Stimulated activated naive CD8-positive, alpha-beta T cell treated with anti-CD3 and anti-CD28 coated beads, Interleukin-15, Interleukin-2, amounts not matched to agents 100 ng/mL and 50 ng/mL, for 24 hours (primary cell): Measurements from ENCODE around the gene MTMR12.
"Not testable (repeated sequence)": the region's sequence is repeated elsewhere in the genome, so short reads cannot be mapped to it uniquely, and the experiment has no call there.

Source experiments
- H3K27ac Mint-ChIP-seq: one replicate; pipeline ENCODE4 v1.8.0; 2021; ENCODE audit warnings: mild to moderate bottlenecking, mixed read lengths
- H3K27me3 Mint-ChIP-seq: one replicate; pipeline ENCODE4 v1.8.0; 2021; ENCODE audit warnings: mixed read lengths
- H3K36me3 Mint-ChIP-seq: one replicate; pipeline ENCODE4 v1.8.0; 2021; ENCODE audit warnings: low read depth, mixed read lengths
- H3K4me1 Mint-ChIP-seq: one replicate; pipeline ENCODE4 v1.8.0; 2021; ENCODE audit warnings: low read depth, mixed read lengths
- H3K4me3 Mint-ChIP-seq: one replicate; pipeline ENCODE4 v1.8.0; 2021; ENCODE audit warnings: mild to moderate bottlenecking, mixed read lengths
- H3K9me3 Mint-ChIP-seq: one replicate; pipeline ENCODE4 v1.8.0; 2021; ENCODE audit warnings: mixed read lengths

The MTMR12 gene

GRCh38 chr5:32231929-32232328 is 80.8 kb downstream of the MTMR12 start:
- H3K27me3 Mint-ChIP-seq, result no peaks in the 10 kb centered on the region
- H3K9me3 Mint-ChIP-seq, result no peaks in the 10 kb centered on the region
- H3K4me3 Mint-ChIP-seq, result no peak overlapping the region
- H3K36me3 Mint-ChIP-seq, result peaks cover 29% of the 10 kb centered on the region
- H3K4me1 Mint-ChIP-seq, result peaks cover 19% of the 10 kb centered on the region
- peak overlapping the region; percentile 17 for H3K27ac Mint-ChIP-seq

GRCh38 chr5:32231241-32231640 is 81.5 kb downstream of the MTMR12 start:
- peaks cover 19% of the 10 kb centered on the region for H3K4me1 Mint-ChIP-seq
- no peak overlapping the region for H3K27ac Mint-ChIP-seq
- H3K9me3 Mint-ChIP-seq, result no peaks in the 10 kb centered on the region
- no peaks in the 10 kb centered on the region for H3K27me3 Mint-ChIP-seq
- peaks cover 30% of the 10 kb centered on the region for H3K36me3 Mint-ChIP-seq
- H3K4me3 Mint-ChIP-seq, result no peak overlapping the region

- Mint-ChIP-seq H3K27me3 (no peaks in the 10 kb centered on the region), H3K9me3 (no peaks in the 10 kb centered on the region), H3K36me3 (peaks cover 30% of the 10 kb centered on the region), H3K4me3 (no peak overlapping the region), H3K4me1 (peaks cover 19% of the 10 kb centered on the region), H3K27ac (no peak overlapping the region)
Observed at GRCh38 chr5:32230356-32231099, 82.2 kb downstream of the MTMR12 start.

- Mint-ChIP-seq H3K27me3 (no peaks in the 10 kb centered on the region), H3K4me3 (no peak overlapping the region), H3K36me3 (peaks cover 30% of the 10 kb centered on the region), H3K9me3 (no peaks in the 10 kb centered on the region), H3K27ac (no peak overlapping the region), H3K4me1 (peaks cover 19% of the 10 kb centered on the region)
Observed at GRCh38 chr5:32229586-32229985, 83.2 kb downstream of the MTMR12 start.

- peaks cover 19% of the 10 kb centered on the region for H3K4me1 Mint-ChIP-seq
- H3K27ac Mint-ChIP-seq, result no peak overlapping the region
- H3K27me3 Mint-ChIP-seq, result no peaks in the 10 kb centered on the region
- H3K9me3 Mint-ChIP-seq, result no peaks in the 10 kb centered on the region
- H3K36me3 Mint-ChIP-seq, result peaks cover 30% of the 10 kb centered on the region
- no peak overlapping the region for H3K4me3 Mint-ChIP-seq
Observed at GRCh38 chr5:32228816-32229215, 83.9 kb downstream of the MTMR12 start.

GRCh38 chr5:32225445-32225844 is 87.3 kb downstream of the MTMR12 start:
- Mint-ChIP-seq H3K27ac (peak overlapping the region; percentile 6), H3K36me3 (peaks cover 23% of the 10 kb centered on the region), H3K9me3 (no peaks in the 10 kb centered on the region), H3K27me3 (no peaks in the 10 kb centered on the region), H3K4me1 (peaks cover 11% of the 10 kb centered on the region), H3K4me3 (no peak overlapping the region)

- peaks cover 10% of the 10 kb centered on the region for H3K4me1 Mint-ChIP-seq
- H3K27ac Mint-ChIP-seq, result no peak overlapping the region
- peaks cover 13% of the 10 kb centered on the region for H3K36me3 Mint-ChIP-seq
- no peaks in the 10 kb centered on the region for H3K9me3 Mint-ChIP-seq
- no peaks in the 10 kb centered on the region for H3K27me3 Mint-ChIP-seq
- H3K4me3 Mint-ChIP-seq, result no peak overlapping the region
Observed at GRCh38 chr5:32223972-32224609, 88.6 kb downstream of the MTMR12 start.

- Mint-ChIP-seq H3K27ac (no peak overlapping the region), H3K36me3 (peaks cover 7% of the 10 kb centered on the region), H3K9me3 (no peaks in the 10 kb centered on the region), H3K4me1 (peaks cover 8% of the 10 kb centered on the region), H3K4me3 (no peak overlapping the region), H3K27me3 (no peaks in the 10 kb centered on the region)
Observed at GRCh38 chr5:32222723-32223470, 89.8 kb downstream of the MTMR12 start.

- no peak overlapping the region for H3K27ac Mint-ChIP-seq
- no peak overlapping the region for H3K4me3 Mint-ChIP-seq
- peaks cover 8% of the 10 kb centered on the region for H3K4me1 Mint-ChIP-seq
- no peaks in the 10 kb centered on the region for H3K27me3 Mint-ChIP-seq
- H3K9me3 Mint-ChIP-seq, result no peaks in the 10 kb centered on the region
- no peaks in the 10 kb centered on the region for H3K36me3 Mint-ChIP-seq
Observed at GRCh38 chr5:32217886-32218396, 94.8 kb downstream of the MTMR12 start.

GRCh38 chr5:32214344-32214743 is 98.4 kb downstream of the MTMR12 start:
- not testable (repeated sequence) for H3K36me3 Mint-ChIP-seq, H3K27ac Mint-ChIP-seq, H3K4me3 Mint-ChIP-seq, H3K27me3 Mint-ChIP-seq, H3K9me3 Mint-ChIP-seq
- H3K4me1 Mint-ChIP-seq, result peaks cover 19% of the 10 kb centered on the region

GRCh38 chr5:32210151-32210550 is 102.6 kb downstream of the MTMR12 start:
- peaks cover 20% of the 10 kb centered on the region for H3K4me1 Mint-ChIP-seq
- H3K36me3 Mint-ChIP-seq, result no peaks in the 10 kb centered on the region
- H3K27ac Mint-ChIP-seq, result peak overlapping the region; percentile 70
- H3K27me3 Mint-ChIP-seq, result no peaks in the 10 kb centered on the region
- peaks cover 3% of the 10 kb centered on the region for H3K9me3 Mint-ChIP-seq
- no peak overlapping the region for H3K4me3 Mint-ChIP-seq

GRCh38 chr5:32208837-32209236 is 103.9 kb downstream of the MTMR12 start:
- H3K36me3 Mint-ChIP-seq, H3K9me3 Mint-ChIP-seq, H3K4me3 Mint-ChIP-seq, H3K27ac Mint-ChIP-seq, H3K27me3 Mint-ChIP-seq: not testable (repeated sequence)
- H3K4me1 Mint-ChIP-seq, result peaks cover 23% of the 10 kb centered on the region

- Mint-ChIP-seq H3K36me3 (no peaks in the 10 kb centered on the region), H3K27ac (no peak overlapping the region), H3K4me1 (peaks cover 38% of the 10 kb centered on the region), H3K27me3 (no peaks in the 10 kb centered on the region), H3K4me3 (no peak overlapping the region), H3K9me3 (peaks cover 3% of the 10 kb centered on the region)
Observed at GRCh38 chr5:32207355-32207634, 105.4 kb downstream of the MTMR12 start.

- Mint-ChIP-seq H3K27me3 (no peaks in the 10 kb centered on the region), H3K27ac (no peak overlapping the region), H3K9me3 (peaks cover 3% of the 10 kb centered on the region), H3K36me3 (no peaks in the 10 kb centered on the region), H3K4me1 (peaks cover 41% of the 10 kb centered on the region), H3K4me3 (no peak overlapping the region)
Observed at GRCh38 chr5:32206509-32207354, 106.0 kb downstream of the MTMR12 start.
